H9 (cell line): Measurements from ENCODE around the gene DMRTB1. TPM values are rescaled to one million over a fixed set of nuclear protein-coding genes. Genes with fewer than 3 reads are reported as not detected.

Experiments used
- DNase-seq: peaks from one replicate; pipeline ENCODE4 v3.0.0-alpha.2; 2017
- H2AFZ ChIP-seq: one replicate; pipeline ENCODE4 v1.6.1; 2013; ENCODE audit warnings: mild to moderate bottlenecking, low read length, control low read depth, moderate library complexity
- H2AK5ac ChIP-seq: 2 replicates; pipeline ENCODE4 v1.6.1; 2013; ENCODE audit warnings: low read length, control low read depth, mixed read lengths; ENCODE audit not compliant: insufficient read length
- H2BK120ac ChIP-seq: one replicate; pipeline ENCODE4 v1.6.1; 2013; ENCODE audit warnings: low read depth, mild to moderate bottlenecking, low read length, control low read depth, inconsistent platforms; ENCODE audit not compliant: poor library complexity, severe bottlenecking
- H2BK12ac ChIP-seq: 2 replicates; pipeline ENCODE4 v1.6.1; 2013; ENCODE audit warnings: low read length, control low read depth, mixed read lengths, low read depth; ENCODE audit not compliant: insufficient read length
- H2BK15ac ChIP-seq: 2 replicates; pipeline ENCODE4 v1.6.1; 2013; ENCODE audit warnings: low read depth, low read length, control low read depth
- H2BK20ac ChIP-seq: one replicate; pipeline ENCODE4 v1.6.1; 2013; ENCODE audit warnings: low read depth, mild to moderate bottlenecking, low read length, control low read depth, inconsistent platforms; ENCODE audit not compliant: poor library complexity, severe bottlenecking
- H2BK5ac ChIP-seq: 2 replicates; pipeline ENCODE4 v1.6.1; 2013; ENCODE audit warnings: low read length, control low read depth, mixed read lengths; ENCODE audit not compliant: insufficient read length
- H3K14ac ChIP-seq: 2 replicates; pipeline ENCODE4 v1.6.1; 2013; ENCODE audit warnings: low read length, control low read depth; ENCODE audit not compliant: insufficient read depth
- H3K18ac ChIP-seq: 2 replicates; pipeline ENCODE4 v1.6.1; 2013; ENCODE audit warnings: low read depth, mild to moderate bottlenecking, mixed read lengths, low read length, control low read depth; ENCODE audit not compliant: insufficient read length
- H3K23ac ChIP-seq: 2 replicates; pipeline ENCODE4 v1.6.1; 2013; ENCODE audit warnings: low read length, control low read depth, mixed read lengths, low read depth; ENCODE audit not compliant: insufficient read length
- H3K23me2 ChIP-seq: 2 replicates; pipeline ENCODE4 v1.6.1; 2013; ENCODE audit warnings: low read depth, mild to moderate bottlenecking, mixed read lengths, low read length, control low read depth; ENCODE audit not compliant: insufficient read length, poor library complexity, severe bottlenecking
- H3K27ac ChIP-seq: 2 replicates; pipeline ENCODE4 v1.5.1; 2013; ENCODE audit warnings: low read length, control low read depth, mixed read lengths, low read depth; ENCODE audit not compliant: insufficient read length
- H3K27me3 ChIP-seq: 2 replicates; pipeline ENCODE4 v1.6.1; 2013; ENCODE audit warnings: low read length, control low read depth, inconsistent platforms; ENCODE audit not compliant: insufficient read depth
- H3K4ac ChIP-seq: 2 replicates; pipeline ENCODE4 v1.6.1; 2013; ENCODE audit warnings: low read depth, mild to moderate bottlenecking, control low read depth, inconsistent platforms, low read length, moderate library complexity
- H3K4me1 ChIP-seq: 2 replicates; pipeline ENCODE4 v1.6.1; 2013; ENCODE audit warnings: low read length, control low read depth, inconsistent platforms; ENCODE audit not compliant: insufficient read depth
- H3K4me2 ChIP-seq: 2 replicates; pipeline ENCODE4 v1.6.1; 2013; ENCODE audit warnings: low read length, control low read depth, mixed read lengths; ENCODE audit not compliant: insufficient read length, insufficient read depth
- H3K56ac ChIP-seq: 2 replicates; pipeline ENCODE4 v1.6.1; 2013; ENCODE audit warnings: low read depth, mild to moderate bottlenecking, mixed read lengths, low read length, control low read depth; ENCODE audit not compliant: insufficient read length
- H3K79me1 ChIP-seq: 2 replicates; pipeline ENCODE4 v1.6.1; 2013; ENCODE audit warnings: low read depth, mild to moderate bottlenecking, moderate library complexity, low read length, control low read depth, inconsistent platforms; ENCODE audit not compliant: insufficient read depth, poor library complexity, severe bottlenecking
- H3K79me2 ChIP-seq: 2 replicates; pipeline ENCODE4 v1.6.1; 2013; ENCODE audit warnings: low read length, control low read depth, inconsistent platforms; ENCODE audit not compliant: insufficient read depth
- H3K9ac ChIP-seq: 2 replicates; pipeline ENCODE4 v1.6.1; 2013; ENCODE audit warnings: low read length, control low read depth, mixed read lengths; ENCODE audit not compliant: insufficient read length; ENCODE audit errors: extremely low read depth
- H3K9me3 ChIP-seq: one replicate; pipeline ENCODE4 v1.6.1; 2013; ENCODE audit warnings: low read depth, low read length, inconsistent platforms; ENCODE audit not compliant: control insufficient read depth
- H3T11ph ChIP-seq: one replicate; pipeline ENCODE4 v1.6.1; 2013; ENCODE audit warnings: mild to moderate bottlenecking, low read length, control low read depth, inconsistent platforms
- H4K20me1 ChIP-seq: one replicate; pipeline ENCODE4 v1.6.1; 2013; ENCODE audit not compliant: control insufficient read depth, insufficient read length, insufficient read depth
- H4K5ac ChIP-seq: 2 replicates; pipeline ENCODE4 v1.6.1; 2013; ENCODE audit warnings: low read depth, mild to moderate bottlenecking, mixed read lengths, low read length, control low read depth; ENCODE audit not compliant: insufficient read length
- H4K8ac ChIP-seq: replicated peaks from 2 replicates; pipeline ENCODE4 v1.6.1; 2013; ENCODE audit warnings: low read length, control low read depth, mixed read lengths, low read depth; ENCODE audit not compliant: insufficient read length
- H4K91ac ChIP-seq: 2 replicates; pipeline ENCODE4 v1.6.1; 2013; ENCODE audit warnings: low read depth, mild to moderate bottlenecking, moderate library complexity, mixed read lengths, low read length, control low read depth; ENCODE audit not compliant: insufficient read length
- H3K27ac Mint-ChIP-seq, 3 experiments: 2 replicates in 2 of 3; 3 replicates in 1 of 3; pipeline ENCODE4 v1.8.0; 2020 to 2021; ENCODE audit warnings: mixed read lengths in 3 of 3, mild to moderate bottlenecking in 1 of 3, moderate library complexity in 1 of 3
- H3K27me3 Mint-ChIP-seq: 2 replicates; pipeline ENCODE4 v1.8.0; 2021; ENCODE audit warnings: low read depth, mild to moderate bottlenecking, moderate library complexity, mixed read lengths
- H3K36me3 Mint-ChIP-seq, 3 experiments: 2 replicates in 2 of 3; 3 replicates in 1 of 3; pipeline ENCODE4 v1.8.0; 2020 to 2021; ENCODE audit warnings: low read depth in 3 of 3, mixed read lengths in 3 of 3; ENCODE audit not compliant: insufficient read depth in 1 of 3
- H3K4me1 Mint-ChIP-seq, 2 experiments: 2 replicates each; pipeline ENCODE4 v1.8.0; 2020; ENCODE audit warnings: mixed read lengths in 2 of 2
- H3K4me3 Mint-ChIP-seq, 2 experiments: 2 replicates in 1 of 2; 3 replicates in 1 of 2; pipeline ENCODE4 v1.8.0; 2020 to 2021; ENCODE audit warnings: mild to moderate bottlenecking in 2 of 2, mixed read lengths in 2 of 2, moderate library complexity in 1 of 2
- H3K9me3 Mint-ChIP-seq, 2 experiments: 2 replicates in 1 of 2; 3 replicates in 1 of 2; pipeline ENCODE4 v1.8.0; 2020; ENCODE audit warnings: mild to moderate bottlenecking in 2 of 2, mixed read lengths in 2 of 2, moderate library complexity in 1 of 2
- CTCF ChIP-seq: fragments of 200-600 bp; sonication (generic); conservative IDR thresholded peaks from 3 replicates; pipeline ENCODE4 v1.8.0; 2021; ENCODE audit warnings: antibody characterized with exemption, mild to moderate bottlenecking
- WGBS: extraction: QIAGEN DNeasy Blood & Tissue Kit; methylation state at CpG from one replicate; pipeline ENCODE4 v1.1.7; 2013; ENCODE audit warnings: missing lambda C conversion rate, low lambda C conversion rate, mixed read lengths; ENCODE audit not compliant: insufficient read length; ENCODE audit errors: extremely low coverage; 5-methylcytosine and 5-hydroxymethylcytosine counted together
- total RNA-seq: library from RNA; stranded (reverse); gene quantifications from 2 replicates; pipeline ENCODE4 v1.2.1, GENCODE V29; 2021

DMRTB1 gene
- total RNA-seq, 1 experiment from 2014 or later: not detected

GRCh38 chr1:53512807-53513755 lies 53.9 kb downstream of the DMRTB1 start:
- no peak overlapping the region for H3K4me2 ChIP-seq
- peaks cover 14 to 24% of the 10 kb centered on the region in 2 experiments for H3K4me1 Mint-ChIP-seq
- H2BK20ac ChIP-seq: no peak overlapping the region
- H3K4ac ChIP-seq: no peak overlapping the region
- H3K18ac ChIP-seq: no peak overlapping the region
- H2BK12ac ChIP-seq: no peak overlapping the region
- no peak overlapping the region for H3K9ac ChIP-seq
- no peak overlapping the region for H3K56ac ChIP-seq
- H3K36me3 Mint-ChIP-seq: no peaks in the 10 kb centered on the region; a peak in 2 of 7 replicates
- peaks cover 0 to 2% of the 10 kb centered on the region in 2 experiments; a peak in 1 of 5 replicates for H3K9me3 Mint-ChIP-seq
- H3T11ph ChIP-seq: no peak overlapping the region
- no peak overlapping the region for H2BK5ac ChIP-seq
- no peaks in the 10 kb centered on the region for H3K79me2 ChIP-seq
- H3K27ac ChIP-seq: no peak overlapping the region
- H3K27me3 ChIP-seq: no peaks in the 10 kb centered on the region
- no peak overlapping the region; the same call in 1 of the 2 replicates for H3K14ac ChIP-seq
- no peak overlapping the region for H2BK15ac ChIP-seq
- no peak overlapping the region for H2AK5ac ChIP-seq
- H3K27ac Mint-ChIP-seq: peak overlapping the region in 1 of 3 experiments; percentile 68; a peak in 3 of 7 replicates
- H4K91ac ChIP-seq: no peak overlapping the region
- no peaks in the 10 kb centered on the region for H3K4me1 ChIP-seq
- H3K23me2 ChIP-seq: no peaks in the 10 kb centered on the region
- H4K20me1 ChIP-seq: no peaks in the 10 kb centered on the region
- no peak for DNase-seq
- WGBS: no CpG with 5 or more reads among the region's 22 CpGs
- H3K27me3 Mint-ChIP-seq: peaks cover 4% of the 10 kb centered on the region
- H2BK120ac ChIP-seq: no peak overlapping the region
- H3K4me3 Mint-ChIP-seq: no peak overlapping the region
- no peak overlapping the region for H4K8ac ChIP-seq
- H3K9me3 ChIP-seq: no peaks in the 10 kb centered on the region
- H3K23ac ChIP-seq: no peak overlapping the region
- no peak overlapping the region for H4K5ac ChIP-seq
- no peak for TF ChIP-seq CTCF
- no peak overlapping the region for H2AFZ ChIP-seq
- no peaks in the 10 kb centered on the region for H3K79me1 ChIP-seq
